HAP-1 (cell line): ENCODE measurements around the gene PACRG.

Experiments used
- DNase-seq, 2 experiments: peaks; one replicate each; pipeline ENCODE4 v3.0.0-alpha.2; 2016 to 2020; ENCODE audit warnings: low spot score in 2 of 2
- H3K27me3 ChIP-seq: fragments of 250-450 bp; sonication (Bioruptor Pico); 2 replicates; pipeline ENCODE4 v1.5.1; 2020; ENCODE audit warnings: low read depth, mild to moderate bottlenecking, moderate library complexity
- H3K36me3 ChIP-seq: fragments of 250-450 bp; sonication (Bioruptor Pico); replicated peaks from 2 replicates; pipeline ENCODE4 v1.5.1; 2020; ENCODE audit warnings: mild to moderate bottlenecking
- H3K4me1 ChIP-seq: fragments of 250-450 bp; sonication (Bioruptor Pico); 2 replicates; pipeline ENCODE4 v1.5.1; 2020; ENCODE audit warnings: mild to moderate bottlenecking
- H3K4me3 ChIP-seq: fragments of 250-450 bp; sonication (Bioruptor Pico); 2 replicates; pipeline ENCODE4 v1.5.1; 2020; ENCODE audit warnings: mild to moderate bottlenecking, moderate library complexity
- H3K9me3 ChIP-seq: fragments of 250-450 bp; sonication (Bioruptor Pico); 2 replicates; pipeline ENCODE4 v1.5.1; 2020; ENCODE audit warnings: mild to moderate bottlenecking, moderate library complexity
- in situ Hi-C: fragments of 300-500 bp; cut with MboI; formaldehyde crosslinking; loops from 3 replicates; pipeline ENCODE4 v1.14.3; 2020; ENCODE audit warnings: low sequenced_read_pairs, inconsistent platforms, mixed read lengths

The PACRG gene

DNA sequence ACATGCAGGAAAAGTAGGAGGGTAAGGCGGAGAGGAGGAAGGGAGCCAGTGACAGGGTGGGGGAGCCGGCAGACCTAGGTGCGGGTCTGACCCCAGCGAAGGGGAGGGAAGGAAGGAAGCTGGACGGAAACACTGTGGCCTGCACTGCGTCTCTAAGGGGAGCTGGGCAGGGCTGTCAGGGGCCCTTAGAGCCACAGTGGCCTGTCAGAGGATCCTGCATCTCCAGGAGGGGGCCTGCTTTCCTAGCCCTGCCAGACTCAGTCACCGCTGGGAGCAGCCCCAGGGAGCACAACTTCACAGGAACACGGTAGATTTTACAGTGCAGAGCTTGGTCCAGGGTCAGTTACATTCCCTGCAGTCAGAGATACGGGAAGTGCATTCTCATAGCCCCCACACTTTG lies 118.2 kb downstream of the PACRG start:
- in situ Hi-C loops = no loop called here
- Histone ChIP-seq H3K4me1 (peaks cover 4% of the 10 kb centered on the region; the same call in 1 of the 2 replicates), H3K36me3 (no peaks in the 10 kb centered on the region), H3K4me3 (no peak overlapping the region), H3K27me3 (no peaks in the 10 kb centered on the region), H3K9me3 (no peaks in the 10 kb centered on the region)
- no peak for DNase-seq

DNA sequence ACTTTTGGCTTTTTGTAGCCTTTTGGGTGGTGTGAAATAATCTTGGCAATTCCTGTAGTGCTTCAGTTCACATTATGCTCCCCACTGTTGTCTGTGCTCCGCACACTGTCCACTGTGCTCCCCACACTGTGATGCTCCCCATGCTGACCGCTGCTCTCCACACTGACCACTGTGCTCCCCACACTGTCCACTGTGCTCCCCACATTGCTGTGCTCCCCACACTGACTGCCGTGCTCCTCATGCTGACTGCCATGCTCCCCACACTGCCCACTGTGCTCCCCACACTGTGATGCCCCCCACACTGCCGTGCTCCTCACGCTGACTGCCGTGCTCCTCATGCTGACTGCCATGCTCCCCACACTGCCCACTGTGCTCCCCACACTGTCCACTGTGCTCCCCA lies 118.9 kb downstream of the PACRG start:
- no peaks in the 10 kb centered on the region for H3K27me3 ChIP-seq
- H3K9me3 ChIP-seq = no peaks in the 10 kb centered on the region
- no peak for DNase-seq
- no peak overlapping the region for H3K4me3 ChIP-seq
- H3K36me3 ChIP-seq = no peaks in the 10 kb centered on the region
- in situ Hi-C loops = no loop called here
- peaks cover 4% of the 10 kb centered on the region; the same call in 1 of the 2 replicates for H3K4me1 ChIP-seq

DNA sequence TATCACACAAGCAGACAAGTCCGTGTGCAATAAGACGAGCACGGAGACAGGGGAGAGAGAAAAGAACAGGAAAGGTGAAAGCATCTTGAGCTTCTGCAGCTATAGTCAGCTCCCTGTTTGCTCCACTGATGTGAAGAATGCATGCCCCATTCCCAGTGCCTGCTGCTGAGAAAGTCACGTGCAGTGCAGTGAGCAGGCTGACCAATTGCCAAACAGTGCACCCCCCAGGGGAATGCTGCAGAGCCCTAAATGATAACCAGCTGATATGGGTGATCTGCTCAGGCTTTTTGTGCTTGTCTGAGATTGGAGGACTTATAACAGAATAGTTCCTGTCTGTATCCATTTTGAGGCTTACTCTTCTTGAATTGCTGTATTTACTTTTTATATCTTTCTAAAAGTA lies 121.5 kb downstream of the PACRG start:
- Histone ChIP-seq H3K4me3 (no peak overlapping the region), H3K36me3 (no peaks in the 10 kb centered on the region), H3K9me3 (no peaks in the 10 kb centered on the region), H3K4me1 (peaks cover 9% of the 10 kb centered on the region), H3K27me3 (no peaks in the 10 kb centered on the region)
- DNase-seq = no peak
- in situ Hi-C loops = no loop called here

DNA sequence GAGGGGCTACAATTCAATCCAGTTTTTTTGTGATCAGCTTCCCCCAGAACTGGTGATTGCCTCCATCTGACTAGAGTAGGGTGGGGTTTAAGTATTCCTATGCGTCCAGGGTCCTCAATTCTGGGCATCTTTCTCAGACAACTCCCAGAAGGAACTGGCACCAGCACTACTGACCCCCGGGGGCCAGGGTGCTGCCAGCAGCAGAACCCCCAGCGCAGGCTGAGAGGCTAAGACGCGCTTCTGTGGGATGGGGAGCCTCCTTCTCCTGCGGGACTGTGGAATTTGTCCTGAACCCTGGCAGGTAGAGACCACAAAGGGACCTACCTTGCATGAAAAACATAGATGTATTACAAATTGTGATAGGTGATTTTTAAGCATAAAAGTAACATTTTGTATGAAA lies 124.4 kb downstream of the PACRG start:
- Histone ChIP-seq H3K27me3 (no peaks in the 10 kb centered on the region), H3K4me3 (no peak overlapping the region), H3K4me1 (peaks cover 20% of the 10 kb centered on the region), H3K9me3 (no peaks in the 10 kb centered on the region), H3K36me3 (no peaks in the 10 kb centered on the region)
- in situ Hi-C loops = loop anchor here (10.0 kb wide), 1 partner anchor 563 kb away; the partner anchor contains the start of gene QKI
- no peak for DNase-seq

DNA sequence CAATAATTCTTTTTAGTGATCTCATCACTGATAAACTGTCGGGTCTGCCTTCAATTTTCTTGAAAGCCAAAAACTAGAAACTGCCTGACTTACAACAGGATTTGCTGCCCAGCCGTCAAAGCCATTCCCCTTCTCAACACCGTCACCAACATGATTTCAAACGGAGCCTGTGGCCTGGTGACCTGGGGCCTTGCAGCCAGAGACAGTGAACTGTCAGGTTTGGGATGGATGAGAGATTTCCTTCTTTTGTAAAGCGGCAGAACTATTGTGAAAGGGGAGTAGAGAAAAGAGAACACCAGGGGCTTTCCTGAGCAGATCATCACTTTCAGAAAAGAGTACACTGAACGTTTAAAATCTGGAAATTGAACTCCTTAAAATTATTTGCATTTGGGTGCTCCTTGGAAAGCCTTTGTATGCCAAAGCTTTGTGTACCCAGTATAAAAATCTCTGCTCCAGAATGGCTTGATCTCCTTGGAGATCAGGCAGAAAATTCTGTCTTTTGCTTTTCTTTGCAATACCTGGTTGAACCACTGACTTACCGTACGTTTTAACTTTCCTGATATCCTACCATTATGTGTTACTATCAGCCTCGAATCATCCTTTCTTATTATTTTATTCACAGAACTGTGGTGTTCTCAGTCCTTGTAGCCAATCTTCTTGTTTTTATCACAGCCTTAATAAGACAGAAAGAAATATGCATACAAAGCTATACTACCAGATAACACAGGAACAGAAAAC lies 125.2 kb downstream of the PACRG start:
- no peak for DNase-seq
- in situ Hi-C loops = loop anchor here (10.0 kb wide), 1 partner anchor 562 kb away; the partner anchor contains the start of gene QKI
- H3K27me3 ChIP-seq = no peaks in the 10 kb centered on the region
- H3K4me3 ChIP-seq = no peak overlapping the region
- H3K9me3 ChIP-seq = no peaks in the 10 kb centered on the region
- peaks cover 26% of the 10 kb centered on the region for H3K4me1 ChIP-seq
- H3K36me3 ChIP-seq = no peaks in the 10 kb centered on the region

DNA sequence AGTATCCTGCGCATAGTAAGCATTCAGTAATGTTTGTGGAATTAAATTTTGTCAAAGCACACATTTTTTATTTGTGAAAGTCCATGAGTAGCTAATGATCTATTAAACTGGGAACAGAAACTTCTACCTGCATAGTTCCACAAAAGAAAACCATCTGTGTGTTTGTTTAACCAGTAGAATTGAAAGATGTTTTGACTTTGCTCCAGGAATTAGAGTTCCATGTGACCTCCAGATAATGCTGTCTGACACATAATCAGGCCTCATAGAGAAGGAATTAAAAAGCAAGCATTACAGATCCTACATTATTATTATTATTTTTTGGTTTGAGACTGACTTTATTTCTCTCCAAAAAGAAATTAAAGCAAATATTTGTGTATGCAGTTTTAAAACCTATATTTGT lies 126.5 kb downstream of the PACRG start:
- Histone ChIP-seq H3K4me3 (no peak overlapping the region), H3K27me3 (no peaks in the 10 kb centered on the region), H3K9me3 (no peaks in the 10 kb centered on the region), H3K4me1 (peaks cover 27% of the 10 kb centered on the region), H3K36me3 (no peaks in the 10 kb centered on the region)
- DNase-seq = no peak
- in situ Hi-C loops = loop anchor here (10.0 kb wide), 1 partner anchor 561 kb away; the partner anchor contains the start of gene QKI

DNA sequence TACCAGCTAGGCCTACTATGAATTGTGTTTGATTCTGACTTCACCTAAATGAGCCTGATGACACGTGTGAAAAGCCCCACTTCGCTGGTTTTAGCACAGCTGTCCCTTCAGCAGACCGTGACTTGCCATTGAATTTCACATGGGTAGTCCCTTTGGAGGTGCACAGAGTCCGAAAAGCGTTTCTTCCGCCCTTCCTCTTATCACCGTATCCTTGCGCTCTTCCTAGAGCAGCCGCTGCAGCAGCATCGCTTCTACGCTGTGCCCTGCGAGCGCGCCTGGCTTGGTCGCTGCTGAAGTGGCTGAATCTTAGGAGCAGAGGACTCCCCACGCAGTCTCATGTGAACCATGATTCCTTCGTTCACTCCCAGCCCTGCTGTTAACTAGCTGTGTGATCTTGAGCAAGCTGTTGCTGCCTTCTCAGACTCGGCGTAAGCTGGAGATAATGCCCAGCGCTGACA lies 127.0 kb downstream of the PACRG start:
- DNase-seq = no peak

DNA sequence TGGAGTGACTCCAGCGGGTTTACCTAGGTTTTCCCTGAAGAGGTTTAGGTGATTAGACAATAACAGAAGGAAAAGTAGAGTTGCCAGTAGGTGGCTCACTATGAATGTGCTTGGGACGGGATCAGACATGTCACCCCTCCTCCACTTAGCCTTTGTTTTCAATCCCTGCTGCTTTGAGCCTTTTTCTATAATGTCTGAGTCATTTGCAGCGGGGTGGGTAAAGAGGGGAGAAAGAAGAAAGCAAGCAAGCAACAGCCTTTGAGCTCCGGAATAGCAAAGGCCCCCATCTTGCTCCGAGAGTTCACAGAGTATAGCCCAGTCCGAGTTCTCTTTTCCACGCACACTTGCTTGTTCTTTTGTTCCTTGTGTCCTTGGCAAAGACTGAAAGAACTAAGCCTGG lies 129.1 kb downstream of the PACRG start:
- DNase-seq = peak; percentile 85 to 97
- no peaks in the 10 kb centered on the region for H3K27me3 ChIP-seq
- in situ Hi-C loops = loop anchor here (10.0 kb wide), 1 partner anchor 558 kb away; the partner anchor contains the start of gene QKI
- peak overlapping the region; percentile 18 for H3K4me3 ChIP-seq
- no peaks in the 10 kb centered on the region for H3K36me3 ChIP-seq
- peaks cover 24% of the 10 kb centered on the region for H3K4me1 ChIP-seq
- no peaks in the 10 kb centered on the region for H3K9me3 ChIP-seq

More for the DNA sequence above, 127.0 kb downstream of the PACRG start:
- in situ Hi-C loops = loop anchor here (10.0 kb wide), 1 partner anchor 560 kb away; the partner anchor contains the start of gene QKI
- Histone ChIP-seq H3K36me3 (no peaks in the 10 kb centered on the region), H3K4me1 (peaks cover 27% of the 10 kb centered on the region), H3K4me3 (no peak overlapping the region), H3K27me3 (no peaks in the 10 kb centered on the region), H3K9me3 (no peaks in the 10 kb centered on the region)

DNA sequence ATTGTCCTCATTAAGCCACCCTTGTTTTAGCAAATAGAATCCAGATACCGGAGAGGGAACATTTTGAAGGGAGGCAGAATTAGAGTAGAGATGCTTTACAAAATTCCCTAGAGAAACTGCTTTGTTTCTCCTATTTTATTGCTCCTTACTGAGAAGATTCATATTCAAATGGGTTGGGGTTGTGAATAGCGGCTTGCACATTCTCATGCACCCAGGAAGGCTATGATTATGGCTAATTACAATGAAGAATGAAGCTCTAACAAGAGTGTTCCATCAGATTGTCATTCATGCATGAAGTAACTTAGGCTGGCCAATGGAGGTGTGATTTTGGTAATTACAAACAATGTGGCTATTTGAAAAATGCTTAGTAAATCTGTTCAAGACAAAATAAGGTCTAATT lies 129.6 kb downstream of the PACRG start:
- H3K36me3 ChIP-seq = no peaks in the 10 kb centered on the region
- peaks cover 24% of the 10 kb centered on the region for H3K4me1 ChIP-seq
- peak overlapping the region; percentile 18 for H3K4me3 ChIP-seq
- in situ Hi-C loops = loop anchor here (10.0 kb wide), 1 partner anchor 557 kb away; the partner anchor contains the start of gene QKI
- no peaks in the 10 kb centered on the region for H3K27me3 ChIP-seq
- peak; percentile 67 to 97 for DNase-seq
- H3K9me3 ChIP-seq = no peaks in the 10 kb centered on the region

DNA sequence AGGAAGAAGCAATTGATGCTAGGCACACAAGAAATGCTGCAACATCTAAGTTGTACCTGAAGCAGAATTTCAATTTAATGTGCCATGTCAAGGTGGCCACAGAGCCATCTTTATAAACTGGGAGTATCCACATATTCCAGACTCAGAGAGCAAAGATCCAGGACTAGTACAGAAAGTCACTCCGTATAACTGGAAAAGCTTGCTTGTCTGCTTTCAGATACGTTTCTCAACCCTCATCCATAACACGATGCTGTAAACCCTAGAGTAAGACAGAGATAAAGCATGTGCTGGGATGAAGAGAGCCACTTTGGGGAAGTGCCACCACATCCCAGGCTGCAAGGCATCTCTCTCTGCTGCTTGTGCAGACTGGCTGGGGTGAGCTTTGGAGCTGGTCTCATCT lies 134.7 kb downstream of the PACRG start:
- in situ Hi-C loops = no loop called here
- H3K27me3 ChIP-seq = no peaks in the 10 kb centered on the region
- no peak for DNase-seq
- H3K4me1 ChIP-seq = peaks cover 7% of the 10 kb centered on the region
- H3K36me3 ChIP-seq = no peaks in the 10 kb centered on the region
- H3K9me3 ChIP-seq = no peaks in the 10 kb centered on the region
- no peak overlapping the region for H3K4me3 ChIP-seq

DNA sequence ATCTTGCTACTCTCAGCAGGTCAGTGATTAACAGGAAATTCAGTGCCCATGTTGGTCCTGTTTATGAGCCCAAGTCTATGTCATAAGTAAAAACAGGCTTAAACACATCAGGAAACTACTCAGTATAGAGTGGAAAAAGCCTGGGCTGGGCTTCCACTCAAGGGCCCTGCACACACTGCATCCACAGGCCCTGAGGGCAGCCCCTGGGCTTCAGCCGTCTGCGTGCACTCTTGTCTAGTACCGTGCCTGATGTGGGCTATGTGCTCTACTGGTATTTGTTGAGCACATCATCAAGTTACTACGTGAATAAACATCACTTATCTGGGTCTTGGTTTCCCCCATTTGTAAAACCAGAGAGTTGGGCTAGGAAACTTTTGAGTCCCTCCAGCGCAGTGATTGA lies 135.2 kb downstream of the PACRG start:
- H3K9me3 ChIP-seq = no peaks in the 10 kb centered on the region
- H3K27me3 ChIP-seq = no peaks in the 10 kb centered on the region
- H3K4me3 ChIP-seq = no peak overlapping the region
- in situ Hi-C loops = no loop called here
- no peak for DNase-seq
- no peaks in the 10 kb centered on the region for H3K36me3 ChIP-seq
- H3K4me1 ChIP-seq = peaks cover 2% of the 10 kb centered on the region

DNA sequence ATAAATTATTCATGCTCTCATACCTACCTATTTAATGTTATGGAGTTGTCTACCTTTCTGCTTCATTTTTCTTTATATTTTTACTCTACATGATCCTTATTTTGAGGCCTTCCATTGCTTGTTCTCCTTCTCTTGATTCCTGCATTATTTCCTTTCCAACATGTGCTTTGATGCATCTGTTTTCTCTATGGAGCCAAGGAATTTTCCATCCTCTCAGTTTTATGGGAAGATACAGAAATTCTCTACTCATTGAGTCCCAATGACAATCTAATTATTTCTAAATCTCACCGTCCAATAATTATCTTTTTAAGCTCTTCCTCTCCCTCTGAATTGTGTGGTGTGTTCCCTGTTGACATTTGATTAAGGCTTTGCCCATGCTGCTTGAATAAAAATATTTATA lies 136.0 kb downstream of the PACRG start:
- in situ Hi-C loops = no loop called here
- no peak for DNase-seq
- H3K36me3 ChIP-seq = no peaks in the 10 kb centered on the region
- H3K4me3 ChIP-seq = no peak overlapping the region
- H3K9me3 ChIP-seq = no peaks in the 10 kb centered on the region
- no peaks in the 10 kb centered on the region for H3K27me3 ChIP-seq
- H3K4me1 ChIP-seq = no peaks in the 10 kb centered on the region

DNA sequence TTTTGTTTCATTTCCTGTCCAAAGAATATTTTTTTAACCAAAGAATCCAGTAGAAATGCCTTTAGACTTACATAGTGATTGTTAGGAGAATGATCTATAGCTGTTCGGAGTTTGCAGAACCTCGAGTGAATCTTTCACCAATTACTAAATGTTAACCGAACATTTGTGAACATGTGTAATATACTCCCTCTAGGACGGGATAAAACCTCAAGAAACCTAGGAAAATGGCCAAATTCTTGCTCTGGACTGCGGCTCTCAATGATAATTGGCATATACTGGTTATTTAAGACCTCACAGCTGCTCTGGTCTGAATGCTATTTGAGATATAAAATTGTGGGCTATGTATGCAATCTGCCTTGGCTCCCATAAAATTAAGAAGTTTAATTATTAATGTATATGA lies 137.1 kb downstream of the PACRG start:
- Histone ChIP-seq H3K27me3 (no peaks in the 10 kb centered on the region), H3K9me3 (no peaks in the 10 kb centered on the region), H3K36me3 (no peaks in the 10 kb centered on the region), H3K4me3 (no peak overlapping the region), H3K4me1 (no peaks in the 10 kb centered on the region)
- in situ Hi-C loops = no loop called here
- no peak for DNase-seq

DNA sequence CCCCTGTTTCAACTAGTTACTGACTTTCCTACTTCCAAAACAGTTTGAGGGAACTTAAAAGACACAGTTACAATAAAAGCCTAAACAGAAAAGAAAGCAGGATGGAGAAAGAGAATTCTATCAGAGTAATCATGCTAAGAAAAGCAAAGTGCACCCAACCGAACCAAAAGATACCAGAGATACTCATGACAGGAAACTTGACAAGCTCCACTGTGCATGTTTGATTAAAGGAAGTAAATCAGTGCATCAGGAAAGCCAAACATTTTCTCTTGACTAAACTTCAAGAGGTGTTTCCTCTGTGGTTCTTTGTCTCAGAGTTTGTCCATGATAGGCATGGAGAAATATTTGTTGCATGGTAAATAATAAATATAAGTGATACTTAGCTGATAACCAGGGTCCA lies 138.9 kb downstream of the PACRG start:
- no peak for DNase-seq
- in situ Hi-C loops = no loop called here
- no peaks in the 10 kb centered on the region for H3K36me3 ChIP-seq
- H3K9me3 ChIP-seq = no peaks in the 10 kb centered on the region
- H3K27me3 ChIP-seq = no peaks in the 10 kb centered on the region
- no peaks in the 10 kb centered on the region for H3K4me1 ChIP-seq
- H3K4me3 ChIP-seq = no peak overlapping the region
